ENCODE measurements around the gene ACTMAP.
A peak's percentile ranks its signal among the peaks of the same experiment; 100 is the strongest.

ACTMAP gene

DNA sequence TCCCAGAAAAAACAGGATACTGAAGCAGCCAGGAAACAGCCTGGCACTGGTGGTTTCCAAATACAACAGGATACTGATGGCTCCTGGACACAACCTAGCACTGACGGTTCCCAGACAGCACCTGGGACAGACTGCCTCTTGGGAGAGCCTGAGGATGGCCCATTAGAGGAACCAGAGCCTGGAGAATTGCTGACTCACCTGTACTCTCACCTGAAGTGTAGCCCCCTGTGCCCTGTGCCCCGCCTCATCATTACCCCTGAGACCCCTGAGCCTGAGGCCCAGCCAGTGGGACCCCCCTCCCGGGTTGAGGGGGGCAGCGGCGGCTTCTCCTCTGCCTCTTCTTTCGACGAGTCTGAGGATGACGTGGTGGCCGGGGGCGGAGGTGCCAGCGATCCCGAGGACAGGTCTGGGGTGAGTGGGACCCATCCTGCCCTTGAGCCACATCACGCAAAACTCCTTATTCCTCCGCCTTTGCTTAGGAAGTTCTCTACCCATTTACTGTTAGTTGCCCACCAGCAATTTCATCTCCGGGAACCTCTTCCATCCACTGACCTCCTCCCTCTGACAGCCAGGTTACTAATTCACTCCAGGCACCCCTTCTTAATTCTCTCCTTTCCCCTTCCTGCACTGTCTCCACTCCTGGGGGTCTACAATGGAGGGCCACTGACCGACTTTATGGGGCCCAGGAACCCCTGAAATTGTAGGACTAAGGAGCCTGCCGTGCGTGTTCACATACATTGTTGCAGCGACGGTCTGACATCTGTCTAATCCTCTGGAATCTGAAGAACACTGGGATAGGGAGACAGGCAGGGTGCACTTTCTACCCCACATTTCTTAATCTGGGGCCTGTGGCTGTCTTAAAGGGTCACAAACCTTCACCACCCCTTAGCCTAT, 32.1 kb downstream of the ACTMAP start:
- DNase-seq, result no peak

DNA sequence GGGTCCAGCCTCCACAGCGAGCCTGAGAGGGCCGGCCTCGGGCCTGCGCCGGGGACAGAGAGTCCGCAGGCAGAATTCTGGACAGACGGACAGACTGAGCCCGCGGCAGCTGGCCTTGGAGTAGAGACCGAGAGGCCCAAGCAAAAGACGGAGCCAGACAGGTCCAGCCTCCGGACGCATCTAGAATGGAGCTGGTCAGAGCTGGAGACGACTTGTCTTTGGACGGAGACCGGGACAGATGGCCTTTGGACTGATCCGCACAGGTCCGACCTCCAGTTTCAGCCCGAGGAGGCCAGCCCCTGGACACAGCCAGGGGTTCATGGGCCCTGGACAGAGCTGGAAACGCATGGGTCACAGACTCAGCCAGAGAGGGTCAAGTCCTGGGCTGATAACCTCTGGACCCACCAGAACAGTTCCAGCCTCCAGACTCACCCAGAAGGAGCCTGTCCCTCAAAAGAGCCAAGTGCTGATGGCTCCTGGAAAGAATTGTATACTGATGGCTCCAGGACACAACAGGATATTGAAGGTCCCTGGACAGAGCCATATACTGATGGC, 32.9 kb downstream of the ACTMAP start:
- DNase-seq, result no peak

- peak; percentile 99 for DNase-seq
Observed at GRCh38 chr19:40716482-40717324, 33.6 kb downstream of the ACTMAP start, which contains the start of the genes COQ8B and ITPKC. COQ8B (minus strand) TSS chr19:40716886; CDS start chr19:40714632, 2,254 bp downstream. ITPKC (plus strand) TSS chr19:40717112; CDS start chr19:40717136, 24 bp downstream.

- DNase-seq, result peak; percentile 70
Observed at GRCh38 chr19:40716031-40716481, 34.2 kb downstream of the ACTMAP start.

GRCh38 chr19:40714441-40715299, 35.6 kb downstream of the ACTMAP start:
- DNase-seq, result peak; percentile 97

GRCh38 chr19:40713939-40714338, 36.3 kb downstream of the ACTMAP start:
- no peak for DNase-seq

- DNase-seq, result no peak
Observed at GRCh38 chr19:40709817-40710216, 40.5 kb downstream of the ACTMAP start.

- DNase-seq, result no peak
Observed at GRCh38 chr19:40707615-40708014, 42.7 kb downstream of the ACTMAP start.

DNA sequence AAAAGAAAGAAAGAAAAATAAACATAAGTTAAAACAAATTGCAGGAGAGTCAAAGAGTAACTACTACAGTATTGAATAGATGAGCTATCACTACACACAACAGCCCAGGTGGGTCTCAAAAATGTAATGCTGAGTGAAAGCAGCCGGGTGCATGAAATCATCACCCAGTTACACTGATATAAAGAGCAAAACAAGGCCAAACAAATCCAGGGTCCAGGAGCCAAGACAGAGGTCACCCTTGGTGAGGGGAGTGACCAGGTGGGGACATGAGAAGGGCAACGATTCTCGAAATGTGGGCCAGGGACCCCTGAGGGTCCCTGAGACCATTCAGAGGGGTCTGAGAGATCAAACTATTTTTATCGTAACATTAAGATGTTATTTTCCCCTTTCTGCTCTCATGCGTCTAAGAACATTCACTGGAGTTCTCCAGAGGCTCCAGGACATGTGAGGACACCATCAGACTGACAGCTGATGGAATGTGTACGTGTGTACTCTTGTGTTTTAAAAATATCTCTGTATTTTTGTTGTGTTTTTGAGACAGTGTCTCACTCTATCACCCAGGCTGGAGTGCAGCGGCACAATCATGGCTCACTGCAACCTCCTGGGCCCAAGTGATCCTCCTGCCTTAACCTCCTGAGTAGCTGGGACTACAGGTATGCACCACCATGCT, 44.2 kb downstream of the ACTMAP start:
- DNase-seq, result no peak

DNA sequence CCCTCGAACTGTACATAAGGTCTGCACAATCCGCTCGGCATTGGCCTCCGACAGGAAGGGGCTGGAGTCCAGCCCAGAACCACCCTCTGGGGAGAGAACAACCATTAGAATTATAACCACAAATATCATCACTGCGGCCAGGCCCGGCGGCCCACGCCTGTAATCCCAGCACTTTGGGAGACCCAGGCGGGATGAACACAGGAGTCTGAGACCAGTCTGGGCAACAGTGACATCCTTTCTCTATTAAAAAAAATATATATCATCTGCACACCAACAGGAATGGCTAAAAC, 45.0 kb downstream of the ACTMAP start:
- no peak for DNase-seq

GRCh38 chr19:40704491-40705361, 45.6 kb downstream of the ACTMAP start:
- DNase-seq, result no peak

DNA sequence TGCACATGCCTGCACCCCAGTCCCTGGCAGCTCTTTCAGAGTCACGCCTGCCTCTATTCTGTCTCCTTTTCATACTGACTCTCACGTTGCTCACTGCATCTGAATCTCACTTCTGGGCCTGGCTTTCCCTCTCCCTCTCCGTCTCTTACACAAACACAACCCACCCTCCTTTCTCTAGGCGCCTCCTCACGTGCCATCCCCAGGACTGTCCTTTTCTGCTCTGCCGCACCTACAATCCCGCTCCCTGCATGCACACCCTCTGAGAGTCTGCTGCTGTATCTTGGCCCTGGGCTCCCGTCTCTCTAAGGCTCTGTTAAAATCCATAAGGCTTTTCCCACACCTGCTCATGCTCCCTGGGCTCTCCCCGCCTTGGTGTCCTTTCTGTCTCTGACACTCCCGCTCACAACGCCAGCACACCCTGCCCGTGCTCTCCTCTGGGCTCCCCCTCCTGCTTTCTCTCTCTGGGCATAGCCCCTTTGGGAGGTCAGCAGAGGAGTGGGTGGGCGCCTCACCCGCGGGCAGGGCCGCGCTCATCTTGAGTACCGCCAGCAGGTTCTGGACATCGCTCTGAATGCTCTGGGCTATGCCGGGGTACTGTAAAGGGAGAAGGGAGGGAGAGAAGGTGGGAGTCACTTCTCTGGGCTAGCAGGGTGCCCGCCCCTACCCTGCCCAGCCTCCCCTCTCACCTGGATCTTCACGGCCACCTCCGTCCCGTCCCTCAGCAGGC, 47.1 kb downstream of the ACTMAP start:
- no peak for DNase-seq

- no peak for DNase-seq
Observed at GRCh38 chr19:40702337-40703012, 47.8 kb downstream of the ACTMAP start.

DNA sequence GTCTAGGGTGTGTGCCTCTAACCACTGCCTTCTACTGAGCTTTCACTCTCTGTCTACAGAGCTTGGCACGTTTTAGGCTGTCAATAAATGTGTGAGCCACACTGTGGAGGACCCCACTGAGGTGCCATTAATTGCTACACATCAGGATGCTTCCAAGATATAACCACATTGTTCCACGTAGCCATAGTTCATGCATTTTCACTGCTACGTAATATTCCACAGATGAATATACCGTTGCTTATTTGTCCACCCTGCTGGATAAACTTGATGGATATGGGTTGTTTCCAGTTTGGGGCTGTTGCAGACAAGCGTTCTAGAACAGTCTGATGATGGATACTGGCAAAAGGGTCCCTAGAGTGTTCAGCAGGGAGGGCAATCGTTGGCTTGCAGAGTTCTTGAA, 48.5 kb downstream of the ACTMAP start:
- DNase-seq, result no peak

DNA sequence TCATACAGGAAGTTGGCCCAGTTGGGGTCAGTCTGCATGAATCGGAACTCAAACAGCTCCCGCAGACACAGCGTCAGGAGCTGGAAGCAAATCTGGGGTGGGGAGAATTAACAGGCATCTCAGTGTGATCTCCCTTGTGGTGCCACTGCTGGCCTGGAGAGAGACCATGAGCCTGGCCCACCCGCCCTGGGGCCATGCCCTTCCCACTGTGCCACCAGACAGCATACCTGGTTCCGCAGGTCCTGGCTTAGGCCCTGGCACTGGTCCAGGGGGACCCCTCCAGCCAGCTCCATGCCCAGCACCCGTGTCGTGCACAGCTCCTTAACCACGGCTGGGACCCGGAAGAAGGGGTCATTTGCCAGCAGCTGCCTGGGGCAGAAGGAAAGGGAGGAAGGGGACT, 50.2 kb downstream of the ACTMAP start:
- DNase-seq, result no peak

GRCh38 chr19:40697007-40697406, 53.3 kb downstream of the ACTMAP start:
- DNase-seq, result no peak

DNA sequence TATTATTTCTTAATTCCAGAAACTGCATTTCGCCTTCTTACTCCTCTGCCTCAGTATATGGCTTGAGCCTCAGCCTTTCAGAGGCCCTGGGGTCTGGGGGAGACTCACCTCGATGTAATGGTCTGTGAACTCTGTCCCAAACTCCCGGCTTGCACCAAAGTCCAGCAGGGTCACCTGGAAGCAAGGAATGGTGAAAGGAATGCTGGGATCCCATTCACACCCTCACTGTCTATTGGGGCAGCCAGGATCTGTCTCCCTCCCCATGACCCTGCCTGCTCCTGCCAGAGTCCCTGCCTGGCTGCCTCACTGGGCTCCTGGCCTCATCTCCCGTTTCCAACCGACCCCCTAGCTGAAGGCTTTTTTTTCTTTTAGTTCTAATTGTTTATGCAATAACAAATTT, 54.4 kb downstream of the ACTMAP start:
- no peak for DNase-seq

DNA sequence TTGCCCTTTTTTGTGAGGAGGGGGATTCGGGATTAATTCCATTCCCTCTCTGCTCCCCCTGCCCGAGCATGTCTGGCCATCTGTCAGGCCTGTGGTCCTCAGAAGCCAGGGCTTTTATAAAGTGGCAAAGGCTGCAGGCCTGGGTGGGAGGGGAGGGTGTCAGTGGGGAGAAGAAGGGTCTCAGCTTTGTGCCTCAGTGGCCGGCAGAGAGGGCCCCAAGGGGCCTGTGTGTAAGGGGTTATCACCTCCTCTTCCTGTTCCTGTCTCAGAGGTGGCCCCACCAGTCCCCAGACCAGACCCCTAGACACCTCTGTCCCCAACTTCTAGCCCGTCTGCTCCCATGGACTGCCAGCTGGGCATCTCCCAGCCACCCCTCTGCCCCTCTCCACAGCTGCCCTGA, 56.4 kb downstream of the ACTMAP start:
- no peak for DNase-seq

DNA sequence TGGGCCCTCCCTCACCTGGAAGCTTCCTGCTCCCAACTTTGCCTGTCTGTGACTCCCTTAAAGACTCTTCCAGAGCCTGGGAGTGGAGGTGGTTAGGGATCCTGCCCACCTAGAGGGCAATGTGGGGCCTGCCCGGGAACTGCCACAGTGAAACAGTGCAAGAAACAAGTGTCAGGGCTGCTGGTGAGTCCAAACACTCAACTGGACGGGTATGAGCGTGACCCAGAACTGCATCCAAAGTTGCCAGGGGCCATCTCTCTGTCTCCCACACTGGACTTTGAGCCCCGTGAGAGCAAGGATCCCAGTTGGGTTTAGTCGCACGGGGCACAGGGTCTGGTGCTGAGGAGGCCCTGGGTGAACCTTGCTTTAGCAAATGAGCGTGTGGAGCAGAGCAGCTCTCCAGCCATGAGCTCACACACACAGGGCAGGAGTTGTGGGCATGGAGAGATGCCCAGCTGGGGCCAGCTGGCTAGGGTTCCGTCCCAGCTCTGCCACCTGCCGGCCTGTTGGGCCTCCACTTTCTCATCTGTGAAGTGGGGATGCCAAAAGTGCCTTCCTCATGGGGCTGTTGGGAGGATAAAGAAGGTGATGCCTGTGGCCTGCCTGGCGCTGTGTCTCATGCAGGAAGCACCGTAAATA, 57.0 kb downstream of the ACTMAP start:
- DNase-seq, result no peak

Measured in CD4-positive, alpha-beta T cell treated with Interleukin-17A for 1 hour (primary cell).